Hippocampal formation (tissue), 2 donors: ENCODE results near the gene S1PR5.
"Not testable (repeated sequence)": the region's sequence is repeated elsewhere in the genome, so short reads cannot be mapped to it uniquely, and the experiment has no call there.

Source experiments
- DNase-seq, 2 donors: peaks; one replicate each; lab custom pipeline; 2025; lab: John Stamatoyannopoulos, UW

The S1PR5 gene

DNA sequence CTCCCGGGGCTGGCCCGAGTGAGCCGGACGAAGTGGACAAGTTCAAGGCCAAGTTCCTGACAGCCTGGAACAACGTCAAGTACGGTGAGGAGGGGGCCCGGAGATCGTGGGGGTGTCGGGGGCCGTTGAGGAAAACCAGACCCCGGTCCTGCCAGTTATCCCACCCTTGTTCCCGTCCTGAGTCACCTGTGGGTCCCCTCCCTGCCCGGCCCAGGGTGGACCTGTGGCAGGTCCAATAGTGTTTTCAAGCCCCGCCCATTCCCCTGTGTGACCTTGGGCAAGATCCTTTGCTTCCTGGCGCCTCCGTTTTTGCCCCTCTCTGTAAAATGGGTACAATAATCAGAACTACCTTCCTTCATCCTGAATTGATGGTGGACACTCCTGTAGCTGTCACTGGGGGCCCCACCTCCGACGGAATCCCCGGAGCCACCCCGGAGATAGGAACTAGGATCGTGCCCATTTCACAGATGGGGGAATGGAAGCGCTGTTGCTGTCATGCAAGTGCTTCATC, 27.1 kb upstream of the S1PR5 start:
- peak in 1 of 2 donors; percentile 40 for DNase-seq

DNA sequence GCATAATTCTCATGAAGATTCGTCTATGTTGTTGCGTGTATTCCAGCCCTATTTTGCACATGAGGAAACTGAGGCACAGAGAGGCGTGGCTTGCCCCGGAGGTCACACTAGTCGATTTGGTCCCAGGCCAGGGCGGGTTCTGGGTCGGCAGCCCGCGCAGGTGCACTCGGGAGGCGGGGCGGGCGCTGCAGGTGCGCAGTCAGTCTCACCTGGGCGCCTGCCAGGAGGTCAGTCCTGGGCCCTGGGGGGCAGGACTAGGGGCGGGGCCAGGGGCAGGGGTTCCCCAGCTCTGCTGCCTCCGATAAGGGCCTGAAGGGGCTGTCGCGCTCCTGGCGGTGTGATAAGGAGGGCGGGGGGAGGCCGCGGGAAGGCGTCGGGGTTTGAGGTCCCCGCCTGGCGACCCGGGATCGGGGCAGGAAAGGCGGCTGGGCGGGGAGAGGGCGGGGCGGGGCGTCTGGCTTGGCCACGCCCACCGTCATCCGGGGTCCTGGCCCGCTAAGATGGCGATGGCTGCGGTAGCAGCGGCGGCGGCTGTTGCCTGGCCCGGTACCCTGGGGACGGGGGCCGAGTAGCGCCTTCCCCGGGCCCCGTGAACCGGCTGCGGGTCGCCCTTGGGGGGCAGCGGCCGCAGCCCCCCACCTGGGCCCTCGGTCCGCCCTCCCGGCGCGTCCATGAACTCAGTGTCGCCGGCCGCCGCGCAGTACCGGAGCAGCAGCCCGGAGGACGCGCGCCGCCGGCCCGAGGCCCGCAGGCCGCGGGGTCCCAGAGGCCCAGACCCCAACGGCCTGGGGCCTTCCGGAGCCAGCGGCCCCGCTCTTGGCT, 26.4 kb upstream of the S1PR5 start, which contains the start of gene ATG4D:
ATG4D (plus strand) TSS at position 485 of the 822 bp plus-strand sequence; CDS start at position 672, 187 bp downstream.
- peak; percentile 25 to 74 for DNase-seq

DNA sequence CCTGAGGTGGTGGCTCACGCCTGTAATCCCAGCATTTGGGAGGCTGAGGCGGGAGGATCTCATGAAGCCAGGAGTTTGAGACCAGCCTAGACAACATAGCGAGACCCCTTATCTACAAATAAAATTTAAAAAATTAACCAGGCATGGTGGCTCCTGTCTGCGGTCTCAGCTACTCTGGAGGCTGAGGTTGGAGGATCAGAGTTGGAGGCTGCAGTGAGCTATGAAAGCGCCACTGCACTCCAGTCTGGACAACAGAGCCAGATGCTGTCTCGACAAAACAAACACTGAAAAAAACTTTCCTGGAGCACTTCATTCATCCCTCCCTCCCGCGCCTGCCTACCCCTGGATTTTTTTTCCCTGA, 25.8 kb upstream of the S1PR5 start:
- DNase-seq, result no peak

DNA sequence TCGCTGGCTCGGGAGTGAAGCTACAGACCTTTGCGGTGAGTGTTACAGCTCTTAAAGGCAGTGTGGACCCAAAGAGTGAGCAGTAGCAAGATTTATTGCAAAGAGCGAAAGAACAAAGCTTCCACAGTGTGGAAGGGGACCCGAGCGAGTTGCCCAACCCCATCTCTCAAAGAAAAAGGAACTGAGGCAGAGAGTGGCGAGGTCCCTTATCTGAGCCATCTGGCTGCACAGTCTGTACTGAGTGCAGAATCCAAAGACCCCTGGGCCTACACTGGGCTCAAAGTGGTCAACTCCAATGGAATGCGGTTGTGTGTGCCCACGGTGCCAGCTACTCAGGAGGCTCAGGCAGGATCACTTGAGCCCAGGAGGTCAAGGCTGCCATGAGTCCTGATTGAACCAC, 21.8 kb upstream of the S1PR5 start:
- DNase-seq, result not testable (repeated sequence)

DNA sequence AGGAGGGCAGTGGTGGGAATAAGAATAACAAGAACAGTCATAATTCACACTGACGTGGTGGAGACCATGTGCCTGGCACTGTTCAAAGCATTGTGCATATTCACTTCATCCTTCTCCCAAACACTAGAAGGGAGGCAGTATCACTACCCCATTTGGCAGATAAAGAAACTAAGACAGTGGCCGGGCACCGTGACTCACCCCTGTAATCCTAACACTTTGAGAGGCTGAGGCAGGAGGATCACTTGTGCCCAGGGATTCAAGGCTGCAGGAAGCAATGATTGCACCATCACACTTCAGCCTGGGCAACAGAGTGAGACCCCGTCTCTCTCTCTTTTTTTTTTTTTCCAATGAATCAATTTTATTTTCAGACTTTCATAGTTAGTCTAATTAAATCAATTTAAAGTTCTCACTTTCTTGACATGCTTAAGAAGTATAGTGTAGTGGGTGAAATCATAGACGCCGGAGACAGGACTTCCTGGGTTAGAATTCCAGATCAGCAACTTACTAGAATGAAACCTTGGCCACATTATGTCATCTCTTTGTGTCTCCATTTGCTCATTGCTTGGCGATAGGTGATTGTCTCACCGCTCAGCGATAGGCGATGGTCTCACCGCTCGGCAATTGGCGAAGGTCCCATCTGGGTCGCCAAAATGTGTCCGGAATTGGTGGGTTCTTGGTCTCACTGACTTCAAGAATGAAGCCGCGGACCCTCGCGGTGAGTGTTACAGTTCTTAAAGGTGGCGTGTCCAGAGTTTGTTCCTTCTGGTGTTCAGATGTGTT, 21.1 kb upstream of the S1PR5 start:
- no peak for DNase-seq

DNA sequence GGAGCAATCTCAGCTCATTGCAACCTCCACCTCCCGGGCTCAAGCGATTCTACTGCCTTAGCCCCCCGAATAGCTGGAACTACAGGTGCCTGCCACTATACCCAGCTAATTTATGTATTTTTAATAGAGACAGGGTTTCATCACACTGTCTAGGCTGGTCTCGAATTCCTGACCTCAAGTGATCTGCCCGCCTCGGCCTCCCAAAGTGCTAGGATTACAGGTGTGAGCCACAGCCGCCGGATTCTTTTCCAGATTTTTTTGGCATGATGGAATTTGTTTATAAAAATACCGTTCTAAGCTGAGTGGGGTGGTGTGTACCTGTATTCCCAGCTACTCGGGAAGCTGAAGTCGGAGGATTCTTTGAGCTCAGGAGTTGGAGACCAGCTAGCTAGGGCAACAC, 20.4 kb upstream of the S1PR5 start:
- DNase-seq, result no peak

DNA sequence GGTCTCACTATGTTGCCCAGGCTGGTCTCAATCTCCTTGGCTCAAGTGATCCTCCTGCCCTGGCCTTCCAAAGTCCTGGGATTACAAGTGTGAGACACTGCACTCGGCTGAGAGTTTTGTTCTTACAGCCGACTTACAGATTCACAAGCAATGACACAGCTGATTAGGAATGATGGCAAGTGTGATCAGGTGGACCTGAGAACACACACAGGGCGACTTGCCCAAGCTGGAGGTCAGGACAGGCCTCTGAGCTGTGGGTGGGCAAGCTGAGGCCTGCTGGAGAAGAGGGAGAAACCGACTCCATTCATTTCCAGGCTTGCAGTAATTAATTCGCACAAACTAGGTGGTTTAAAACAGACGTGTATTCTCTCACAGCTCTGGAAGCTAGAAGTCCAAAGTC, 18.4 kb upstream of the S1PR5 start:
- no peak for DNase-seq

DNA sequence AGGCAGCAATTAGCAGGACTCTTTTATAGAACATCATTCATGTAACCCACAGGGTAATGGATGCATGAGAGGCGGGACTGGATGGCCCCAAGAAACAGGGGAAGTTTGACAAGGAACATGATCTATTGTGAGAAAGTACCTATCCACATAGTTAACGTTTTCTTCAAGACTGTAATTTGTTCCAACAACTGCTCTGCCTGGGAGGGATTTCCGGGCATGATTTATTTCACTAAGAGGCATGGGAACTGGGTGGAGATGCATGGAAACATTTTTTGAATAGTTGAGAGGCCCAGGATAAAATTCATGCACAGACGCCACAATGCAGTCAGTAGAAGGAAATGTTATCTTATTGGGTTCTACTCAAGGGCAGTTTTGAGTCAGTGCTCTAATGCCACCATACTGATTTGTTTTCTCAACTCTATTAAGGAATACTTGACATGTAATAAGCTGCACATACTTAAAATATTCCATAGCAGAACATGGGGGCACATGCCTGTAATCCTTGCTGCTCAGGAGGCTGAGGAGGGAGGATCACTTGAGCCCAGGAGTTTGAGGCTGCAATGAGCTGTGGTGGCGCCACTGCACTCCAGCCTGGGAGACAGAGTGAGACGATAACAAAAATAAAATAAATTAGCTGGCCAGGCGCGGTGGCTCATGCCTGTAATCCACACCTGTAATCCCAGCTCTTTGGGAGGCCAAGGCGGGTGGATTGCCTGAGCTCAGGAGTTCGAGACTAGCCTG, 16.6 kb upstream of the S1PR5 start:
- no peak for DNase-seq

DNA sequence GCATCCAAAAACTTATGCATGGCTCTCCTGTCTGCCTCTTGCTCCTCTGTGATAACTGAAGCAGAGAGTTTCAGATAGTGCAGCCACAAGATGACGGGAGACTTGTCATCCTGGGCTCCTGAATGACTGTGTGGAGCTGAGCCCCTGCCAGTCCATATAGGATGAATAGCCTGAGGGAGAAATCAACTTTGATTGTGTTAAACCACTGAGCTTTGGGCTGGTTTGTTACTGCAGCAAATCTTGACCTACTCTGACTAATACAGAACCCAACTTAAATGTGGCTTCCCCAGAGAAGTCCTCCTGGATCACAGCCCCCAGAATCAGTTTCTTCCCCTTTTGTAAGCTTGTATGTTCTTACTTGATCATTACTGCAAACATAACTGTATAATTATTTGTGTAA, 15.2 kb upstream of the S1PR5 start:
- no peak for DNase-seq

DNA sequence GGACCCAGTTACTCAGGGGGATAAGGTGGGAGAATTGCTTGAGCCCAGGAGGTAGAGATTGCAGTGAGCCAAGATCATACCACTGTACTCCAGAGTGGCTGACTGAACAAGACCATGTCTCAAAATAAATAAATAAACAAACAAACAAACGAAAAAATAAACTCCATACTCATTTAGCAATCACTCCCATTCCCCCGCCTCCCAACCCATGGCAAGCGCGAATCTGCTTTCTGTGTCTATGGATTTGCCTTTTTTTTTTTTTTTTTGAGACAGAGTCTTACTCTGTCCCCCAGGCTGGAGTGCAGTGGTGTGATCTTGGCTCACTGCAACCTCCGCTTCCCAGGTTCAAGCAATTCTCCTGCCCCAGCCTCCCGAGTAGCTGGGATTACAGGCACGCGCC, 9.6 kb upstream of the S1PR5 start:
- DNase-seq, result not testable (repeated sequence)

DNA sequence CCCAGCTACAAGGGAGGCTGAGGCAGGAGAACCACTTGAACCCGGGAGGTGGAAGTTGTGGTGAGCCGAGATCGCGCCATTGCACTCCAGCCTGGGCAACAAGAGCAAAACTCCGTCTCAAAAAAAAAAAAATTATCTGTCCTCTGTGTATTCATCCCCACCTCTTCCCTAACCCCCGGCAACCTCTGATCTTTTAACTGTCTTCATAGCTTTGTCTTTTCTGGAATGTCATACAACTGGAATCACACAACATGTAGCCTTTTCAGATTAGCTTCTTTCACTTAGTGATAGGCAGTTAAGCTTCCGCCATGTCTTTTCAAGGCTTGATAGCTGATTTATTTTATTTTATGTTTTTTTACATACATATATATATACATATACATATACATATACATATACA, 8.4 kb upstream of the S1PR5 start:
- DNase-seq, result no peak

DNA sequence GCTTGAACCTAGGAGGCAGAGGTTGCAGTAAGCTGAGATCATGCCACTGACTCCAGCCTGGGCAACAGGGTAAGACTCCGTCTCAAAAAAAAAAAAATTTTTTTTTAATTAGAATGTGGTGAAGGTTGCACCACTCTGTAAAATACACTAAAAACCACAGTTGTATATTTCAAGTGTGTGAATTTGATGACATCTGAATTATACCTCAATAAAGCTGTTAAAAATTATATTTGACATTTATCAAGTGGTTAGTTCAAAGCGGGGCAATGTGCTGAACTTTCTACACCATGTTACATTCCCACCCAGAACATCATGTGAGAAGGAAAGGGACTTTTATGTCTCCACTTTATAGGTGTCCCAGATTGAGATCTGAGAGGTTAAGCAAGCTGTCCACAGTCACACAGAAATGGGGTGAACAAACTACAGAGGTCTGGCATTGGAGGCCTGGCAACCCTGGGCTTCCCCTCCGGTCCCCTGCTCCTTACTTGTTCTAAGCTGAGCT, 5.9 kb upstream of the S1PR5 start:
- no peak for DNase-seq

DNA sequence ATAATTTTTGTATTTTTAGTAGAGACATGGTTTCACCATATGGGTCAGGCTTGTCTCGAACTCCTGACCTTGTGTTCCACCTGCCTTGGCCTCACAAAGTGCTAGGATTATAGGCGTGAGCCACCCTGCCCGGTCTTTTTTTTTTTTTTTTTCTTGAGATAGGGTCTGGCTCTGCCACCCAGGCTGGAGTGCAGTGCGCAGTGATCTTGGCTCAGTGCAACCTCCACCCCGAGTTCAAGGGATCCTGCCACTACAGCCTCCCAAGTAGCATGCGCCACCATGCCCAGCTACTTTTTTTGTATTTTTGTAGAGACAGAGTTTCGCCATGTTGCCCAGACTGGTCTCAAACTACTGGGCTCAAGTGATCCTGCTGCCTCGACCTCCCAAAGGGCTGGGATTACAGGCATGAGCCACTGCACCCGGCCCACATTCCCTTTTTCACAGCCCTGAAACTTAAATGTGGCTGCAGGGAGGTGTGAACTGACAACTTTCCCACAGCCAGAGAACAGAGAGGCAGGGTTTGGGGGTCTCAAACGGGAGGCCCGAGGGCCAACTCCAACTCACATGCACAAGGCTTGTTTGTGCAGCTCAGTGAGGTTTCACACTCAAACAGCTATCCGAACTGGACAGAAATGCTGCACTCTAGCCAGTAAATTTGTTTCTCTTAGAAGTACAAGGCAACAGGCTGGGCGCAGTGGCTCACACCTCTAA, 4.4 kb upstream of the S1PR5 start:
- no peak for DNase-seq

DNA sequence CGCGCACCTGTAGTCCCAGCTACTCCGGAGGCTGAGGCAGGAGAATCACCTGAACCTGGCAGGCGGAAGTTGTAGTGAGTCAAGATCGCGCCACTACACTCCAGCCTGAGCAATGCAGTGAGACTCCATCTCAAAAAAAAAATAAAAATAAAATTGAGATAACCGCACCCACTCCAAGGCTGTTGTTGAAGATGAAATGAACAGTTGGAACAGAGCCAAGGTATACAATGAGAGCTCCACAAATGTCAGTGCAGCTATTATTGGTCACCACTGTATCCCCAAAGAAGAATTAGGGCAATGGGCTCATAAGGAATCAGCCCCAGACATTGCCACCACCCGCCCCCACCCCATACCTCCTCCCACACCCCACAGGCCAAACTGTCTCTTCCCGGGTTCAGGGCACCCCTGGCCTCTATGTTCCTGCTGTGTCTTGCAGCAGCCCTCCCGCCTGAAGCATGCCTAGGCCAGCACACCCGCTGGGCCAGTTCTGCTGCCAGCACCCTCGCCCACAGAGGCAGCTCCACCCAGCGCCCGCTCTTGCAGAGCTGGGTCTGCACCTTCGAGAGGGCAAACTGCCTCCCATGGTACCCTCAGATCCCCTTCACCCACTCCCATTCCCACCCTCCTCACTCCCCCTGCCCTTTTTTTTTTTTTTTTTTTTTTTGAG, 3.5 kb upstream of the S1PR5 start:
- no peak for DNase-seq

DNA sequence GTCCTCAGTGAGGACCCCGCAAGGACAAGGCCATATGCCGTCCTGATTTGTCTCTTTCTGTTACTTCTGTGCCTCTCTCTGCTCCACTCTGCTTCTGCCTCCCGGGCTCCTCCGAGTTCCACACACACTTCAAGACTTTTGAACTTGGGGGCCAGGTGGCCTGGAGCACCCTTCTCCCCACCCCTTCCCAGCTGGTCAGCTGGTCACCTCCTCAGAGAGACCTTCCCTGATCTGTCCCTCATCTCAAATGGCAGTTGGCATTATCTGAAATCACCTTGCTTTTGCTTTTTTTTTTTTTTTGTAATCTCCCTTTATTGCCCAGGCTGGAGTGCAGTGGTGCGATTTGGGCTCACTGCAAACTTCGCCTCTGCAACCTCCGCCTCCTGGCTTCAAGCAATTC, 2.2 kb upstream of the S1PR5 start:
- no peak for DNase-seq

DNA sequence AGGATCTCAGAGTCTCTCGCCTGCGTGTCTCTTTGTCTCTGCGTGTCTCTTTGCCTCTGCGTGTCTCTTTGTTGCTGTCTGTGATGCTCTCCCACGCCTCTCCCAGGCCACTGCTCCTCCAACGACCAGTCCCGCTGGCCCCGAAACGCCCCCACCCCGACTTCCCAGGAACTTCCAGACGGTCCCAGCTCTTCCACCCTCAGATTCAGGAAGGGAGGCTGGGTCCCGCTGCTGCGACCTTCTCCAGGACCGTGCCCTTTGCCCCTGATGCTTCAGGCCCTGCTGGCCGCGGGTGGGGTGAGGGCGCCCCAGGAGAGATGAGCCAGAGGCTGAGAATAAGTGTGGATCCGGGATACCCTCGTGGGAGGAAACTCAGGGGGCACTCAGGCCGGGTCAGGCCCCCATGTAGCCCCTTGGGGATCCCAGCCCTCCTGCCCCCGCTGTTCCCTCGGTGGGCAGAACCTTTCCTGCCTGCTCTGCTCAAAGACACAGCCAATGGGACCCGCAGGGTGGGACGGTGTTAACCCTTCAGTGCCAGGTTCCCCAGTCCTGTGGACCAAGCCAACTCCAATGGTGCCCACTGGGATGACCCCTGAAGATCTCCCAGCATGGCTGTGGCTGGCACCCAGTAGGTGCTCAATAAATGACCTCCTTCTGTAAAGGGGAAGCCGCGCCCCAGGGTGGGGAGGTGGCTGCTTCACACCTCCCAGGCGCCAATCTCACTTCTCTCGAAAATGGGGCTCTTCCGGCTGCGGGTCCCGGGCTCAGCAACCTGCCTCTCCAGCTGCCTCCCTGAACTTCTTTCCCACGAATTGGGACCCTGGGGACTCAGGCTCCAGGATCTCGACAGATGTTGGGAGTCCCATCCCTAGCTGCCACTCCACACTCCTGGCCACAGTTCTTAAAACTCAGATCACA, 1.5 kb upstream of the S1PR5 start:
- peak in 1 of 2 donors; percentile 31 for DNase-seq

DNA sequence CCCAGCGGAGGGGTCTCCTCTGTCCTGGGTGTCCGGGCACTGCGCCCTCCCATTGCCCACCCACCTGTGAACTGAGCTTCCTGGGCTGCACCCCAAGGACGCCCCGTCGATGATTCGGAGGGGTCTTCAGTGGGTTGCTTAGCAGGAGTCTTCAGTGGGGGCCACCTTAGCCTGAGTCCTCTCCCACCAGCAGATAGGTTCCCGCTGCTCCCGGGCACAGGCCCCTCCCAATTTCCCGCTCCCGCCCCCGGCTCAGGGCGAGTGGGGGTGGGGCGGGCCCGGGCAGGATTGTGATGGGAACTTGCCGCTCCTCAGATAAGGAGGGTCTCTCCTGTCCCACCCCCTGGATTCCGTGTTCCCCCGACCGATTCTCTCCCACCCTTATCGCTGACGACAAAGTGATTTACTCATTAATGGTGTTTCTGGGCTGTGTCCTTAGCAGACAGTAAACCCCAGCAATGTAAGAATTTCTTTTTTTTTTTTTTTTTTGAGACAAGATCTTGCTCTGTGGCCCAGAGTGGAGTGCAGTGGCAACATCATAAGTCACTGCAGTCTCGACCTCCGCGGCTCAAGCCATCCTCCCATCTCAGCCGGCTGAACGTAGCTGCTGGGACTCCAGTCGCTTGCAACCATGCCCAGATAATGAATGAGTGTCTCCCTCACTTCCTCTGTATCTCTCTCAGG, 655 bp upstream of the S1PR5 start:
- DNase-seq, result peak in 1 of 2 donors; percentile 31

DNA sequence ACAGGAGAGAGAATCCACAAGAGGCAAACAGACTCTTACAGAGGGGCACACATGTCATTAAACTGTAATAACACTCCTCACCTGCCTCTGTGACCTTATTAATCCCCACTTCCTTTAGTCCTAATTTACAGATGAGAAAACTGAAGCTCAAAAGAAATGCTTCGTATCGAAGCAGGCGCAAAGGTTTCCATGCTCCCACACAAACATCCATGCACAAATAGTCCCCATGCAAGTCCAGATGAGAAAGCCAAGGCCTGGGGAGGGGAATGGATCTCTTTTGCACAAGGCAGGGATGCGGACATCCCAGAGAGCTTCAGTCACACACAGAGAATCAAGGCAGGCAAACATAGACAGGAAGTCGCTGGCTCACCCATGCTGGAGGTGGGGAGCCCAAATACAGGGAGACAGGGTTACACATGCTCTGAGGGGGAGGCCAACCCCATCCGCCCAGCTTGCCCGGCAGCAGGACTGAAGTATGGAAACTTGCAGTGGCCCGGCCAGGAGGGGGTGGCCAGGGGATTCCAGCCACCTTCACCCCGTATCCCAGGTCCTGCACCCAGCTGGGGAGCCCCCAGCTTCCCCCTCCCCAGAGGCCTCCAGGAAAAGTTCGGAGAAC, 468 bp downstream of the S1PR5 start:
- DNase-seq, result no peak

DNA sequence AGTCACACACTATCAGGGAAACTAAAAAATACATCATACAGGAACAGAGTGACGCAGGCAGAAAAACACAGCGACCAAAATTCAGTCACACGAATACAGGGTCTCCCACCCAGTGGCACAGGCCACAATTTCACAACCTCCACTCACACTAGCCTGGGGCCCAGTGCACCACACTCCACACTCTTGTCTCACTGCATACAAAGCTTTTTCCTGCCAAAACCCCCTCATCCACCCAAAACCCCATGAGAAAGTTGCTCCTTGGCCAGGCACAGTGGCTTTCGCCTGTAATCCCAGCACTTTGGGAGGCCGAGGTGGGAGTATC, 1.2 kb downstream of the S1PR5 start:
- DNase-seq, result no peak
